OCI-LY3 (cell line): ENCODE measurements around the gene ANKRD17.

ENCODE experiments used
- H2AFZ ChIP-seq: fragments of 200-600, 300-600 bp; shearing (Covaris generic); 2 replicates; pipeline ENCODE4 v1.6.0; 2014; ENCODE audit warnings: antibody characterized with exemption, low read depth, low read length
- H3K27ac ChIP-seq: fragments of 200-600, 300-600 bp; sonication (generic); 2 replicates; pipeline ENCODE4 v1.5.1; 2014; ENCODE audit warnings: mild to moderate bottlenecking, low read length, moderate library complexity, mixed read lengths
- H3K27me3 ChIP-seq: fragments of 200-600, 300-600 bp; sonication (generic); 2 replicates; pipeline ENCODE4 v1.6.1; 2014; ENCODE audit warnings: low read depth, low read length, mixed read lengths
- H3K36me3 ChIP-seq: fragments of 200-600, 300-600 bp; sonication (generic); replicated peaks from 2 replicates; pipeline ENCODE3; 2014; ENCODE audit warnings: low read depth, low read length, mixed read lengths
- H3K4me1 ChIP-seq: fragments of 300-600, 200-600 bp; sonication (generic); 2 replicates; pipeline ENCODE4 v1.6.1; 2014; ENCODE audit warnings: low read length, mixed read lengths
- H3K4me2 ChIP-seq: fragments of 200-600, 300-600 bp; sonication (generic); 2 replicates; pipeline ENCODE4 v1.6.1; 2014; ENCODE audit warnings: low read length, mixed read lengths
- H3K4me3 ChIP-seq: fragments of 300-600, 200-600 bp; sonication (generic); 2 replicates; pipeline ENCODE4 v1.5.1; 2014; ENCODE audit warnings: antibody characterized with exemption, mild to moderate bottlenecking, low read length, moderate library complexity
- H3K79me2 ChIP-seq: fragments of 300-600, 200-600 bp; shearing (Covaris generic); 2 replicates; pipeline ENCODE4 v1.6.1; 2014; ENCODE audit warnings: mild to moderate bottlenecking, low read length, mixed read lengths
- H3K9ac ChIP-seq: fragments of 300-600, 200-600 bp; shearing (Covaris generic); 2 replicates; pipeline ENCODE4 v1.6.0; 2014; ENCODE audit warnings: mild to moderate bottlenecking, low read length, moderate library complexity
- H3K9me3 ChIP-seq: fragments of 200-600, 300-600 bp; shearing (Covaris generic); 2 replicates; pipeline ENCODE4 v1.6.1; 2014; ENCODE audit warnings: low read length, mixed read lengths; ENCODE audit not compliant: insufficient read depth
- H4K20me1 ChIP-seq: fragments of 200-600, 300-600 bp; sonication (generic); 2 replicates; pipeline ENCODE4 v1.6.1; 2016; ENCODE audit warnings: low read length, mixed read lengths; ENCODE audit not compliant: insufficient read depth
- CTCF ChIP-seq: fragments of 200-600, 300-600 bp; sonication (generic); IDR thresholded peaks from 2 replicates; pipeline ENCODE4 v1.5.1; 2014; ENCODE audit warnings: antibody characterized with exemption, low read length, low read depth
- EZH2phosphoT487 ChIP-seq: fragments of 200-600 bp; shearing (Covaris generic); IDR thresholded peaks from 2 replicates; pipeline ENCODE4 v1.6.1; 2018; ENCODE audit warnings: antibody characterized with exemption, mixed run types, low read depth

The ANKRD17 gene

GRCh38 chr4:73075832-73076231 lies 182.8 kb downstream of the ANKRD17 start:
- Histone ChIP-seq H3K27me3 (no peaks in the 10 kb centered on the region), H3K9ac (no peak overlapping the region), H3K4me1 (no peaks in the 10 kb centered on the region), H3K4me3 (no peak overlapping the region), H2AFZ (no peak overlapping the region), H3K4me2 (no peak overlapping the region), H3K27ac (no peak overlapping the region), H3K36me3 (peaks cover 44% of the 10 kb centered on the region), H4K20me1 (no peaks in the 10 kb centered on the region), H3K9me3 (no peaks in the 10 kb centered on the region), H3K79me2 (peaks cover 12% of the 10 kb centered on the region)
- TF ChIP-seq CTCF (no peak), EZH2phosphoT487 (no peak)

- Histone ChIP-seq H2AFZ (peak overlapping the region; percentile 97), H3K79me2 (peaks cover 42% of the 10 kb centered on the region), H3K27ac (peak overlapping the region; percentile 95), H3K4me3 (peak overlapping the region; percentile 88), H3K9ac (peak overlapping the region; percentile 81), H4K20me1 (no peaks in the 10 kb centered on the region), H3K9me3 (no peaks in the 10 kb centered on the region), H3K4me1 (peaks cover 14% of the 10 kb centered on the region), H3K36me3 (peaks cover 33% of the 10 kb centered on the region), H3K4me2 (peak overlapping the region; percentile 100), H3K27me3 (no peaks in the 10 kb centered on the region)
- no peak for TF ChIP-seq EZH2phosphoT487
- no peak for TF ChIP-seq CTCF
These were observed 188.6 kb downstream of the ANKRD17 start for GRCh38 chr4:73070074-73070390.

- Histone ChIP-seq H3K36me3 (peaks cover 33% of the 10 kb centered on the region), H3K4me3 (peak within 1 kb of the TSS; percentile 88), H3K27me3 (no peaks in the 10 kb centered on the region), H3K9ac (peak within 1 kb of the TSS; percentile 81), H3K27ac (peak within 1 kb of the TSS; percentile 95), H2AFZ (peak within 1 kb of the TSS; percentile 97), H4K20me1 (no peaks in the 10 kb centered on the region), H3K79me2 (peaks cover 45% of the 10 kb centered on the region), H3K4me1 (peaks cover 14% of the 10 kb centered on the region), H3K4me2 (peak within 1 kb of the TSS; percentile 100), H3K9me3 (no peaks in the 10 kb centered on the region)
- TF ChIP-seq CTCF (no peak), EZH2phosphoT487 (no peak)
These were observed 189.1 kb downstream of the ANKRD17 start, which contains the start of gene COX18 for GRCh38 chr4:73069338-73070073. Gene COX18, minus strand, starts transcription at chr4:73069716. Its CDS starts 67 bp downstream, at chr4:73069649.

- Histone ChIP-seq H3K4me1 (peaks cover 14% of the 10 kb centered on the region), H4K20me1 (no peaks in the 10 kb centered on the region), H3K4me3 (peak overlapping the region; percentile 88), H3K36me3 (peaks cover 36% of the 10 kb centered on the region), H3K9ac (peak overlapping the region; percentile 81), H2AFZ (peak overlapping the region; percentile 76; the same call in 1 of the 2 replicates), H3K27ac (peak overlapping the region; percentile 95), H3K9me3 (no peaks in the 10 kb centered on the region), H3K27me3 (no peaks in the 10 kb centered on the region), H3K79me2 (peaks cover 50% of the 10 kb centered on the region), H3K4me2 (peak overlapping the region; percentile 81)
- TF ChIP-seq EZH2phosphoT487 (no peak), CTCF (no peak)
These were observed 189.9 kb downstream of the ANKRD17 start for GRCh38 chr4:73068491-73069337.
